CD4-positive, alpha-beta T cell treated with Interferon alpha-2 for 1 hour (primary cell): ENCODE results near the gene POLN.

Source experiments
- DNase-seq, 2 donors: peaks; one replicate each; pipeline ENCODE4 v3.0.0-alpha.2; 2020 to 2022

The POLN gene

GRCh38 chr4:2103127-2103842 is 138.6 kb downstream of the POLN start:
- no peak for DNase-seq

- no peak for DNase-seq
Measured at GRCh38 chr4:2102045-2102883, 139.7 kb downstream of the POLN start.

DNA sequence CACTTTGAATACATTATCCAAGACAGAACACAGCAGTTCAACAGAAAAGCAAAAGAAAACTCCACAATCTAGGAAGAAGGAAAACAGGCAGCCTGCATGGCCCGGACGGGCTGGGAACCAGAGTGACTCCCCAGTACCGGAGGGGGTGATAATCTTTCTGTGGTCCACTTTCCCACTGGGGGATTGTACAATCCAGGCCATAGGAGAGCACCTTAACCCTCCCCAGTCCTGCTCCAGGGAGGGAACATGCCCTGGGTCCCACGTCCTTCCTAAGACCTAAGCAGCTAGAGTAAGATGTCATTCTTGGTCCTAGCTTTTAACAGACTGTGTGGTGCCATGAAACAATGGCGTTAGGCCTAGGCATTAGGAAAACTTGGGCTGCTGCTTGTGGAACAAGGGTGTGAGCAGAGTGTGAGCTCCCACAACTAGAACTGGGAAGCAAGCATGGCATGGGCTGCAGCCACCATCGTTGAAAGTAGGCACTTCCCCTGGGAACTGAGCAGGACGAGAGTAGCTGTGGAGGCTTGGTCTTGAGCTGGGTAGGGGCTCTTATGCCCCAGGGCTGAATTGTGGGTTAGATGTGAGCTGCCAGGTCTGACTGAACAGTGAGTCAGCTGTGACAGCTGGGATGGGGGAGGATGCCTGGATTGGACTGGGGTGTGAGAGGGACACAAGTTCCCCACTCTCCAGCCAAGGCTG is 140.4 kb downstream of the POLN start:
- DNase-seq: no peak

- no peak for DNase-seq
Measured at GRCh38 chr4:2096073-2096609, 145.8 kb downstream of the POLN start.

DNA sequence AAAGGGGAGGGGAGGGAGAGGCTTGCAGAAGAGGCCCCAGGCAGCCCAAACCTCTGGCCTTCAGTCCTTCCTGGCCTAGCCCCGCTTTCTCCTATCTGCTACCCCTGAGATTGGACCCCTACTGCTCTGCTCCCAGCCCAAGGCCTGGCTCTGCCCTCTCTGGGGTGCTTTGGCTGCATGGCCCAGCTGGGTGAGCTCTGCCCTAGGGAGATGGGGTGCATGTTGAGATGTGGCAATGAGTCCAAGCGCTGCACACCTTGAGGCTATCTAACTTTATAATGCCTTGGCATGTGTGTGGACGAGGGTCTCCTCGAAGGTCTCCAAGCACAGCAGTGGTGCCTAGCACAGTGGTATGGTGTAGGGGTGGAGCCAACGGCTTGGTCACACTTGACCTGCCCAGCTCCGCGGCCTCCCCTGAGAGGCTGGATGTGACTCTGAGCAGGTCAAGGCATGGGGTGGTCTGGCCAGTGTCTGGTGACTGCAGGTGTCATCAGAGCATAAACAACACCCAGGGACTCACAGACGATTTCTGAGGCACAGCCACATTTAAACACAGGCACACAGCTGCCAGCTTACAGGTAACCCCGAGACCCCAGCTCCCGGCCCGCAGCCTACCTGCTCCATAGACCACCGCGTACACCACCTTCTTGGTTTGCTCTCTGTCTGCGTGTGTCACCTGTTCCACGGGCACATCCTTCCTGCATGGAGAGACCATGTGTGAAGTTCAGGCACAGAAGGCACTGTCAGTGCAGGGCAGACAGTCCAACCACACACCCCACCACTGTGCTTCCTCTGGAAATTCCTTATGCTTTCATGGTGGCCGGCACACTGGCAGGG is 146.5 kb downstream of the POLN start:
- DNase-seq: no peak

DNA sequence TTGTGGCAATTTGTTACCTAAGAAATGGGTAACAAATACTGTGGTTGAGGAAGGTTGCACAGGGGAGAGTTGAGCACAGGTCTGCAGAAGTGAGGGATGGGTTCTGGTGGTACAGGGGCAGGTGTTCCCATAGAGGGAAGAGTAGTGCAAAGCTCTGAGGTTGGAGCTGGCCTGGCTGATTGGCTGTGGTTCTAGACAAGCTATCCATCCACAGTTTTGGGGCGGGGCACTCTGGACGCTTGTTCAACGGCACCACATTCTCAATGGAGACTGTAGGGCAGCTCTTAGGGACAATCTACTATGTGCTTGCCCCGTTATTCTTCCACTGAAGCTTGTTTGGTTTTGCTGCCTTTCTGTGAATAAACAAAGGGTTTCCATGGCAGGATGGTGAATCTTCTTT is 147.4 kb downstream of the POLN start:
- no peak for DNase-seq

DNA sequence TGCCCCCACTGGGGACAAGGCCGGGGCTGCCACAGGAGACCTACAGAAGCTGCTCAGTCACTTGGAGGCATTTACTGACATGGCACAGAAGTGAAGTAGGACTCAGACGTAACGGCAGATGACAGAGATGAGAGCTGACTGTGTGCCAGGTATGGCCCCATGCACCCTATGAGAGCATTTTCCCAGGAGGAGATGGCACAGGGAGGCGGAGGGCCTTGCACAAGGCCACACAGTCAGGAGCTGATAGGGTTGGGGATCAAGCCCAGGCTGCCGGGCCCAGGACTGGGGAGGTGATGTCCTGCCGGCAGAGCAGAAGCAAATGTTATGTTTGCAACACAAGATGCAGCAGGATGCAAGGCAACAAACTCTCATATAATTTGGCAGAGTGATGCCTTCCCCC is 148.7 kb downstream of the POLN start:
- no peak for DNase-seq

GRCh38 chr4:2092669-2093053 is 149.3 kb downstream of the POLN start:
- no peak for DNase-seq

GRCh38 chr4:2091990-2092668 is 149.8 kb downstream of the POLN start:
- no peak for DNase-seq

DNA sequence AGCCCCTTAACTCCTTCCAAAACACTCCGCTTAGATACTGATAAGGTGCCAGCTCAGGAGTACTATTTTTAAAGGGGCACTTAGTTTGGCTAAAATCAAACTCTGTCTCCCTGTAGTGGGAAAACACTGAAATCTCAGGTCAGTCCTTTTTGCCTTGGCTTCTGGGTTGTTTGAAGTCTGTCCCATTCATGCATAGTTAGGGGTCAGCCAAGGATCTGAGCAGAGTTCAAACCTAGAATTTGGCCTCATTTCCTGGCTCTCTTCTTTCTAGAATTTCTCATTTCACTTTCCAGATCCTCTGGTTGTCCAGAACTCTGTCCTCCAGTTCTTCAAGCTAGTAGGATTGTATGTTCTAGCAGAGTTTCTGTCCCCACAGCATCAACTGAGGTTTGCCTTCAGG is 151.3 kb downstream of the POLN start:
- no peak for DNase-seq

DNA sequence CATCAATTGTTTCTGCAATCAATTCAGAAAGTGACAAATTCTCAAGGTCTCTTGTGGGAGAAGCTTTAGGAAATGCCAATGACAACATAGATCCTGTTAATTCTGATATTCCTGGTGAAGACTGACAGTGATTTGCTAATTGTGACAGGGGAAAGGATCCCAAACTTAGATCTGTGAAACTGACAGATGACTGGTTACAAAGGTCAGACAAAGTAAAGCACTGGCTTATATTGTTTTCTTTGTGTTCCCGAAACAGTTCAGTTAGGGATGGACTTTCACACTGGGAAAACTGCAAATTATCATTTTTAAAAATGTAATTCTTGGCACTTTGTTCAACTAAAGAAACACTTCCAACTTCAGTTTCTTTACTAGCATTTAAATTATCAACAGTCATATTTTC is 152.7 kb downstream of the POLN start:
- DNase-seq: no peak

GRCh38 chr4:2087170-2087569 is 154.8 kb downstream of the POLN start:
- no peak for DNase-seq

DNA sequence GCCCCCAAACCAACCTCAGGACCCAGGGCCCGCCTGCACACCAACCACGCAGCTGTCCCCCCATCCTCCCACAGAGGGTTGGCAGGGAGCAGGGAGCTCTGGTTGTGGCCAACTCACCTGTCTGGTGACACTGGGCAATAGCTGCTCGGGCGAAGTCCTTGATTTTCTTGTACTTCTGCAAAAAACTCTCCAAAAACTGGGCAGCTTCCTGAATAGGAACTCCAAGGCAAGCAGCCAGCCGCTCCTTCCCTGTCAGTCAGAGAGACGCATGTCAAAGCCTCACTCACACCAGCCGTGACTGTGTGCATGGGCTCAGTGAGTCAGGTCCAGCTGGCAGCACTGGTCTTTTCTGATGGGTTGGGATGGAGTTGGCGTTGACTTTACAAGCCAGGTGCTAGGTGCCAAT is 156.4 kb downstream of the POLN start:
- DNase-seq: no peak

DNA sequence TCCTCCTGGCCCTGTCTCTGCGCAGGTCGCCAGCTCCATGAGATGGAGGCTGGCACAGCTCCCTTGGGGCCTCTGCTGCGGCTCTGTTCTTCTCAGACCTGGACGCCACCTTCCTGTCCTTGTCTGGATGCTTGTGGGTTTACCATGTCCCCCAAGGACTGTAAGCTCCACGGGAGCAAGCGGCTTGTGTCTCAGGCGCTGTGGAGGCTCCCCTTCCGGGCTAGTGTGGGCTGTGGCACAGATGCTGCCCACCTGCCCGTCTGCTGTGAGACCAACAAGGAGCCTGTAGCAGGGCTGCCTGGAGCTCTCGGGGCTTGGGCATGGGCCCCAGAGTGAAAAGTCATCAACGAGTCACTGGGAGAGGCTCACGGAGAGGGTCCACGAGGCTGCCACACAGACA is 157.6 kb downstream of the POLN start:
- DNase-seq: no peak

DNA sequence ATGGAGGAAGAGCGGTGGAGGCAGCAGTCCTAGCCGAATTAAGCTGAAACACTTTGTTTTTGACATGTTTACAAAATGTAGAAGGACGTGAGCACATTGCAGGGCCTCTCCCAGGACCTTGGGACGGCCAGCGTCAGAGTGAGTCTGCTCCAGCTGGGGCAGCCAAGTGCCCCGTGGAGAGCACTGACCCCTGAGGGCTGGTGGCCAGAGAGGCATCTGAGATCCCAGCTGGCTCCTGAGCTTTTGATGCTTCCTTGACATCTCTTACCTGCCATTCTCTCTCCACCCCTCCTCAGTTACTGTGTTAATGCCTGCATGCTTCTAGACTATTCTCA is 158.1 kb downstream of the POLN start:
- no peak for DNase-seq

GRCh38 chr4:2083116-2083825 is 158.7 kb downstream of the POLN start:
- DNase-seq: no peak

DNA sequence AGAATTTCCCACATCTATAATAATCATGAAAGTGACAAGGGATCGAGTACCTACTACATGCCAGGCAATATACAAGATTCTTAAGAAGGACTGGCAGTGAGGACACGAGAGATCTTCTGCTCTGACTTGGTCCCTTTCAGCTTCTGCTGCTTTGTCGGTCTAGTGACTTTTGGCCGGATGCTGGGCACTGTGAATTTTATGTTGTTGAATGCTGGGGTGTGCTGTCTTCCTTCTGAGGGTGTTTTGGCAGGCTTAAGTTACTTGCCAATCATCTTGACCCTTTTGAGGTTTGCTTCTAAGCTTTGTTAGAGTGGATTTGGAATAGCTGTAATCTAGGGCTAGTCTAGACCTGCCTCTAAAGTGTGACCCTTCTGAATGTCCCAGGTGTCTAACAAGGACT is 159.3 kb downstream of the POLN start:
- no peak for DNase-seq

- DNase-seq: no peak
Measured at GRCh38 chr4:2082118-2082517, 159.8 kb downstream of the POLN start.

DNA sequence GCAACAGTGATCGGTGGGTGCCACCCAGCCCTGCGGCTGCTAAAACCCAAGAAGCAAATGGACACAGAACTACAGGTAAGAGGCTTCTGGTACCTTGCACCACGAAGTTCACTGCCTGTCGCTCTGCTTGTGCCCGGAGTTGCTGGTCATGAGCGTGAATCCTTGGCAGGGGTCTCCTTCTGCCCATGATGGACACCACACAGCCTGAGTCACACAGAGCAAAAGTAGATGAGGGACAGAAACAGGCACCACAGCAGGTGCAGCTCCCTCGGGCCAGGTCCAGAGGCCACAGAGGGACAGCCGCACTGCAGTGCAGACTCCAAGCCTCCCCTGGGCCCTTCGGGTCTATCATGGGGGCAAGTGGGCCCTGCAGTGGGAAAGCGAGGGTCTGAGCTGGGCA is 160.4 kb downstream of the POLN start:
- DNase-seq: no peak

DNA sequence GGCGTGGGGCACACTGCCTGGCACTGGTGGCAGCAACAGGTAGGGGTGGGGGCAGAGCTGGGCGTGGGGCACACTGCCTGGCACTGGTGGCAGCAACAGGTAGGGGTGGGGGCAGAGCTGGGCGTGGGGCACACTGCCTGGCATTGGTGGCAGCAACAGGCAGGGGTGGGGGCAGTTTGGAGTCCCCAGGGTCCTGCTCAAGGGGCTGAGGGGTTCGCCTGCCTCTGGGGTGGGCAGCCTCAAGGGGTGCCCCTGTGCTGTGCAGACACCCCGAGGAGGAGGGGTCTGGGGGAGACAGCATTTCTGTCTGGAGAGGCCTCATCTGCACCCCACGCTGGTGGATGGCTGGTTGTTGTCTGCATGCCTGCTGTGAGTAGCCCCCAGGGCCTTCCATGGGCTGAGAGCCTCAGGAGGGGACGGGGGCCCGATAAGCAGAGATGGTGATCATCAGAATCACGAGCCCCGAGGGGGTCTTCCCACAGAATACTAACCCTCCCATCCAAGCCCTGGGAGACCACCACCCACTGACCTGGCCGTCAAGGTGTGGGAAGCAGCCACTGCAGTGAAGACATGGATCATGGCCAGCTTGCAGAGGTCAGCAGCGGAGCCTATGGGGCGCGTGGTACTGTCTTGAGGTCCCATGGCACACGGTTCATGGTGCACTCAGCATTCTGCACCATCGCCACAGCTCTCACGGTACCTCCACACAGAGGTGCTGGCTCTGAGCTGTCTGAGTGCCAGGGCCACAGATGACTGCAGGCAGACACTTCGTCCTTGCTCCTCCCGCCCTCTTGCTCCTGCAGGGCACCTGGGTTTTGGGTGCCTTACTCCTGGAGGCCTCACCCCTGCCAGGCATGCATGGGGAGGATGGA is 161.3 kb downstream of the POLN start:
- no peak for DNase-seq

DNA sequence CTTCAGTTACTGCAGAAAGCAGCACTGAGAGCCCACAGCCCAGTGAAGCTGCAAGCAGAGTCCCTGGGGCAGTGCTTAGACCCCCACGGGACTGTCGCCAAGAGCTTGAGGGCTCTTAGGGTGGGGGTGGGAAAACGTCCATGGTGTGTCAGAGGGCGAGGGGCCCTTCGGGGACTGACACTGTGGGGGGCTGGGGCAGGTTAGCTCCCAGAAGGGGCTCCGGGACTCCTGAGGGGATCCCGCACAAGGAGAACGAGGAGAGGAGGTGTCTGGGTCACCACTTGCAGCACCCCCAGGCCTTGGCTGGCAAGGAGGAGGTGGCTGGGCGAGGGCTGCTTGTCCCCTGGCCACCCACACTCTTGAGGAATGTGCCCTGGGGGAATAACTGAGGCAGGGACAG is 162.0 kb downstream of the POLN start:
- DNase-seq: no peak
